Neuron (in vitro differentiated cells): ENCODE results near the gene RUVBL2.

Experiments used
- H2AFZ ChIP-seq: one replicate; pipeline ENCODE4 v1.6.1; 2013; ENCODE audit warnings: low read depth, mild to moderate bottlenecking, inconsistent platforms, low read length, moderate library complexity
- H3K27me3 ChIP-seq: one replicate; pipeline ENCODE4 v1.6.1; 2013; ENCODE audit warnings: low read length; ENCODE audit not compliant: insufficient read depth
- H3K36me3 ChIP-seq: one replicate; pipeline ENCODE4 v1.6.1; 2013; ENCODE audit warnings: low read length; ENCODE audit not compliant: insufficient read depth
- H3K4me1 ChIP-seq: one replicate; pipeline ENCODE4 v1.6.1; 2013; ENCODE audit warnings: low read length; ENCODE audit not compliant: insufficient read depth
- H3K4me3 ChIP-seq: 2 replicates; pipeline ENCODE4 v1.5.1; 2013; ENCODE audit warnings: mild to moderate bottlenecking, low read length, moderate library complexity
- H3K9me3 ChIP-seq: one replicate; pipeline ENCODE4 v1.6.1; 2013; ENCODE audit warnings: low read length

RUVBL2 gene

GRCh38 chr19:48959341-48960239, 34.1 kb upstream of the RUVBL2 start:
- Histone ChIP-seq H3K36me3 (peaks cover 13% of the 10 kb centered on the region), H3K4me1 (peaks cover 28% of the 10 kb centered on the region), H3K4me3 (no peak overlapping the region), H3K9me3 (no peaks in the 10 kb centered on the region), H2AFZ (no peak overlapping the region), H3K27me3 (no peaks in the 10 kb centered on the region)

- H3K4me3 ChIP-seq, result no peak overlapping the region
- H3K27me3 ChIP-seq, result no peaks in the 10 kb centered on the region
- no peaks in the 10 kb centered on the region for H3K9me3 ChIP-seq
- H2AFZ ChIP-seq, result no peak overlapping the region
- H3K36me3 ChIP-seq, result peaks cover 14% of the 10 kb centered on the region
- peaks cover 22% of the 10 kb centered on the region for H3K4me1 ChIP-seq
These were observed 32.5 kb upstream of the RUVBL2 start for GRCh38 chr19:48961051-48961649.

- H3K4me1 ChIP-seq, result peaks cover 24% of the 10 kb centered on the region
- no peaks in the 10 kb centered on the region for H3K9me3 ChIP-seq
- peaks cover 17% of the 10 kb centered on the region for H3K36me3 ChIP-seq
- no peak overlapping the region for H2AFZ ChIP-seq
- H3K4me3 ChIP-seq, result no peak overlapping the region
- no peaks in the 10 kb centered on the region for H3K27me3 ChIP-seq
These were observed 32.0 kb upstream of the RUVBL2 start for GRCh38 chr19:48961673-48962028.

- Histone ChIP-seq H3K36me3 (peaks cover 17% of the 10 kb centered on the region), H2AFZ (no peak overlapping the region), H3K9me3 (no peaks in the 10 kb centered on the region), H3K27me3 (no peaks in the 10 kb centered on the region), H3K4me3 (no peak overlapping the region), H3K4me1 (peaks cover 24% of the 10 kb centered on the region)
These were observed 31.4 kb upstream of the RUVBL2 start for GRCh38 chr19:48962029-48962848.

- Histone ChIP-seq H3K27me3 (no peaks in the 10 kb centered on the region), H2AFZ (no peak overlapping the region), H3K9me3 (no peaks in the 10 kb centered on the region), H3K4me1 (peaks cover 24% of the 10 kb centered on the region), H3K36me3 (peaks cover 12% of the 10 kb centered on the region), H3K4me3 (no peak overlapping the region)
These were observed 30.9 kb upstream of the RUVBL2 start for GRCh38 chr19:48962849-48963165.

GRCh38 chr19:48963371-48964204, 30.1 kb upstream of the RUVBL2 start:
- Histone ChIP-seq H3K27me3 (no peaks in the 10 kb centered on the region), H3K9me3 (no peaks in the 10 kb centered on the region), H2AFZ (no peak overlapping the region), H3K4me1 (peaks cover 24% of the 10 kb centered on the region), H3K36me3 (peaks cover 10% of the 10 kb centered on the region), H3K4me3 (no peak overlapping the region)

- H3K9me3 ChIP-seq, result peaks cover 3% of the 10 kb centered on the region
- peaks cover 24% of the 10 kb centered on the region for H3K4me1 ChIP-seq
- H2AFZ ChIP-seq, result no peak overlapping the region
- H3K27me3 ChIP-seq, result no peaks in the 10 kb centered on the region
- H3K36me3 ChIP-seq, result peaks cover 15% of the 10 kb centered on the region
- peak overlapping the region; percentile 15 for H3K4me3 ChIP-seq
These were observed 29.3 kb upstream of the RUVBL2 start for GRCh38 chr19:48964205-48965039.

GRCh38 chr19:48965040-48965805, 28.5 kb upstream of the RUVBL2 start, which contains the start of gene FTL:
FTL (plus strand) TSS chr19:48965309; CDS start chr19:48965508, 199 bp downstream.
- Histone ChIP-seq H2AFZ (no peak within 1 kb of the TSS), H3K4me1 (peaks cover 24% of the 10 kb centered on the region), H3K27me3 (no peaks in the 10 kb centered on the region), H3K4me3 (peak within 1 kb of the TSS; percentile 78), H3K9me3 (peaks cover 3% of the 10 kb centered on the region), H3K36me3 (peaks cover 22% of the 10 kb centered on the region)

GRCh38 chr19:48965806-48966540, 27.7 kb upstream of the RUVBL2 start:
- Histone ChIP-seq H3K27me3 (no peaks in the 10 kb centered on the region), H2AFZ (no peak overlapping the region), H3K36me3 (peaks cover 26% of the 10 kb centered on the region), H3K4me3 (peak overlapping the region; percentile 78), H3K4me1 (peaks cover 24% of the 10 kb centered on the region), H3K9me3 (peaks cover 3% of the 10 kb centered on the region)

- Histone ChIP-seq H3K4me1 (peaks cover 24% of the 10 kb centered on the region), H2AFZ (no peak overlapping the region), H3K9me3 (peaks cover 3% of the 10 kb centered on the region), H3K4me3 (peak overlapping the region; percentile 78), H3K27me3 (no peaks in the 10 kb centered on the region), H3K36me3 (peaks cover 26% of the 10 kb centered on the region)
These were observed 26.9 kb upstream of the RUVBL2 start for GRCh38 chr19:48966541-48967345.
